ENCODE results near the gene SCN7A.

DNA sequence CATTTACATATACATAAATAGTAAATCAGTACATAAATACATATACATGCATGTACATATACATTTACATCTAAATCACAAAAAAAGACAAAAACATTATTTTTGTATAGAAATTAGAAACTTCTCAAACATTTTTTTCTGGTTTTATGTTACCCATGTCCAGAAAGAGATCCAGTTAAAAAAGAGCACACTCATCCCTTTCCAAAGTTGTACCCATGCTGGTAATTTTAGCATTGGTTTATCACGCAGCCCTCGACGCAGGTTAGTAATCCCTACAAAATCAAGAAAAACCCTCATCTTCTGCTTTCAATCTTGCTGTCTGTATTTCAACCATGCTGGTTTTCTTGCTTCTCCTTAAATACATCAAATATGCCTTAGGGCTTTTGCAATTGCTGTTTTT lies 128.8 kb downstream of the SCN7A start:
- TF ChIP-seq, protein P1, sequence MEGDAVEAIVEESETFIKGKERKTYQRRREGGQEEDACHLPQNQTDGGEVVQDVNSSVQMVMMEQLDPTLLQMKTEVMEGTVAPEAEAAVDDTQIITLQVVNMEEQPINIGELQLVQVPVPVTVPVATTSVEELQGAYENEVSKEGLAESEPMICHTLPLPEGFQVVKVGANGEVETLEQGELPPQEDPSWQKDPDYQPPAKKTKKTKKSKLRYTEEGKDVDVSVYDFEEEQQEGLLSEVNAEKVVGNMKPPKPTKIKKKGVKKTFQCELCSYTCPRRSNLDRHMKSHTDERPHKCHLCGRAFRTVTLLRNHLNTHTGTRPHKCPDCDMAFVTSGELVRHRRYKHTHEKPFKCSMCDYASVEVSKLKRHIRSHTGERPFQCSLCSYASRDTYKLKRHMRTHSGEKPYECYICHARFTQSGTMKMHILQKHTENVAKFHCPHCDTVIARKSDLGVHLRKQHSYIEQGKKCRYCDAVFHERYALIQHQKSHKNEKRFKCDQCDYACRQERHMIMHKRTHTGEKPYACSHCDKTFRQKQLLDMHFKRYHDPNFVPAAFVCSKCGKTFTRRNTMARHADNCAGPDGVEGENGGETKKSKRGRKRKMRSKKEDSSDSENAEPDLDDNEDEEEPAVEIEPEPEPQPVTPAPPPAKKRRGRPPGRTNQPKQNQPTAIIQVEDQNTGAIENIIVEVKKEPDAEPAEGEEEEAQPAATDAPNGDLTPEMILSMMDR (conservative IDR thresholded peaks at IDR 0.05; ENCODE audit: low read depth, low read length) = no peak
- TF ChIP-seq RCOR1 (IDR thresholded peaks at IDR 0.05; ENCODE audit: insufficient replicate concordance, low read length) (no peak), MXI1 (IDR thresholded peaks at IDR 0.05; ENCODE audit: borderline replicate concordance, low read depth, low read length) (no peak), SMC3 (IDR thresholded peaks at IDR 0.05; ENCODE audit: low read depth, low read length) (no peak), POLR2A (IDR thresholded peaks at IDR 0.05; ENCODE audit: low read depth, low read length) (no peak), MAZ (IDR thresholded peaks at IDR 0.05; ENCODE audit: borderline replicate concordance, low read depth, low read length) (no peak)
- TF ChIP-seq, protein P2, sequence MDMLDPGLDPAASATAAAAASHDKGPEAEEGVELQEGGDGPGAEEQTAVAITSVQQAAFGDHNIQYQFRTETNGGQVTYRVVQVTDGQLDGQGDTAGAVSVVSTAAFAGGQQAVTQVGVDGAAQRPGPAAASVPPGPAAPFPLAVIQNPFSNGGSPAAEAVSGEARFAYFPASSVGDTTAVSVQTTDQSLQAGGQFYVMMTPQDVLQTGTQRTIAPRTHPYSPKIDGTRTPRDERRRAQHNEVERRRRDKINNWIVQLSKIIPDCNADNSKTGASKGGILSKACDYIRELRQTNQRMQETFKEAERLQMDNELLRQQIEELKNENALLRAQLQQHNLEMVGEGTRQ (IDR thresholded peaks at IDR 0.05; ENCODE audit: low read depth, low read length) = no peak
